Mucosa of descending colon (tissue), 3 donors: ENCODE results near the gene EYA2. TPM values are rescaled to one million over a fixed set of nuclear protein-coding genes. Genes with fewer than 3 reads are reported as not detected.

ENCODE experiments used
- ATAC-seq: fragments of 200-7000 bp; cut with Tn5 transposase; one replicate; pipeline ENCODE4 v1.9.1; 2020; ENCODE audit warnings: mild to moderate bottlenecking, moderate library complexity
- DNase-seq, 3 donors: peaks; one replicate each; pipeline ENCODE4 v3.0.0-alpha.2; 2020
- H3K36me3 ChIP-seq: fragments of 200-600 bp; one replicate; pipeline ENCODE4 v1.8.0; 2021; ENCODE audit warnings: low read depth, mild to moderate bottlenecking
- H3K4me1 ChIP-seq: fragments of 200-600 bp; one replicate; pipeline ENCODE4 v1.8.0; 2021; ENCODE audit warnings: low read depth, mild to moderate bottlenecking
- H3K4me3 ChIP-seq: fragments of 200-600 bp; one replicate; pipeline ENCODE4 v1.8.0; 2021; ENCODE audit warnings: mild to moderate bottlenecking
- H3K9me3 ChIP-seq: fragments of 200-600 bp; one replicate; pipeline ENCODE4 v1.8.0; 2021; ENCODE audit warnings: mild to moderate bottlenecking
- CTCF ChIP-seq: fragments of 200-600 bp; IDR thresholded peaks from one replicate; pipeline ENCODE4 v1.8.0; 2022; ENCODE audit warnings: antibody characterized with exemption, mild to moderate bottlenecking
- intact Hi-C, 2 donors: fragments of 100-400 bp; cut with DNase I in 1 of 2; cut with micrococcal nuclease in 1 of 2; formaldehyde crosslinking; loops; one replicate each; pipeline versions ENCODE4 v1.11.0 to v1.11.1; 2022; cut with DNase I, micrococcal nuclease
- total RNA-seq, 3 donors: library from RNA; stranded (reverse); fragmentation: NEBNext Ultra II Directional in 2 of 3; extraction: Animal tissue kit (Norgen Biotek cat#: 25700) in 2 of 3; gene quantifications; one replicate each; pipeline versions ENCODE4 v1.2.1 to v1.2.4, GENCODE V29; 2021 to 2023
- donor health status: DM: no; HTN: no; CAD: no; lungs with moderate emphysema.
- donor health status: DM: no; HTN: no; CAD: no.
- donor health status: DM: no; HTN: yes; CAD: no.

EYA2 gene
- total RNA-seq, 3 donors from 2014 or later = 14.3 to 22.3 (median 19.5) TPM

DNA sequence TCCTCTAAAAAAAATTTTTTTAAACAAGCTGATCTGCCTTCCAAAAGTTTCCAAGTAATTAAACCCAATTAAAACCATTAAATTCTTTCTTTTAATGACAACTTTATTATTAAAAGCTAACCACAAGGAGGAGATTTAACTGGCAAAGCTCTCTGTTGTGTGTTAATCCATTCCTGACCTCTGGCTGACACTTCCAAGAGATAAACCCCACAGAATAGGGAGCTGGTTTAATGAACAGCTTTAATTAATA lies 230.8 kb downstream of the EYA2 start:
- Histone ChIP-seq H3K9me3 (no peaks in the 10 kb centered on the region), H3K4me1 (no peaks in the 10 kb centered on the region), H3K4me3 (no peak overlapping the region), H3K36me3 (no peaks in the 10 kb centered on the region)
- intact Hi-C loops = no loop called here
- no peak for DNase-seq
- ATAC-seq = no peak
- TF ChIP-seq CTCF = no peak

- intact Hi-C loops = no loop called here
- ATAC-seq = no peak
- H3K9me3 ChIP-seq = no peaks in the 10 kb centered on the region
- H3K4me1 ChIP-seq = no peaks in the 10 kb centered on the region
- TF ChIP-seq CTCF = no peak
- H3K36me3 ChIP-seq = no peaks in the 10 kb centered on the region
- H3K4me3 ChIP-seq = no peak overlapping the region
- DNase-seq = no peak
Measured at GRCh38 chr20:47125758-47126591, 231.3 kb downstream of the EYA2 start.

- Histone ChIP-seq H3K36me3 (no peaks in the 10 kb centered on the region), H3K4me3 (no peak overlapping the region), H3K4me1 (no peaks in the 10 kb centered on the region), H3K9me3 (no peaks in the 10 kb centered on the region)
- DNase-seq (no peak), ATAC-seq (no peak)
- intact Hi-C loops = no loop called here
- no peak for TF ChIP-seq CTCF
Measured at GRCh38 chr20:47126709-47127108, 232.1 kb downstream of the EYA2 start.

- H3K4me1 ChIP-seq = no peaks in the 10 kb centered on the region
- H3K9me3 ChIP-seq = no peaks in the 10 kb centered on the region
- intact Hi-C loops = no loop called here
- H3K36me3 ChIP-seq = no peaks in the 10 kb centered on the region
- DNase-seq = no peak
- TF ChIP-seq CTCF = no peak
- no peak for ATAC-seq
- no peak overlapping the region for H3K4me3 ChIP-seq
Measured at GRCh38 chr20:47127546-47127945, 232.9 kb downstream of the EYA2 start.

DNA sequence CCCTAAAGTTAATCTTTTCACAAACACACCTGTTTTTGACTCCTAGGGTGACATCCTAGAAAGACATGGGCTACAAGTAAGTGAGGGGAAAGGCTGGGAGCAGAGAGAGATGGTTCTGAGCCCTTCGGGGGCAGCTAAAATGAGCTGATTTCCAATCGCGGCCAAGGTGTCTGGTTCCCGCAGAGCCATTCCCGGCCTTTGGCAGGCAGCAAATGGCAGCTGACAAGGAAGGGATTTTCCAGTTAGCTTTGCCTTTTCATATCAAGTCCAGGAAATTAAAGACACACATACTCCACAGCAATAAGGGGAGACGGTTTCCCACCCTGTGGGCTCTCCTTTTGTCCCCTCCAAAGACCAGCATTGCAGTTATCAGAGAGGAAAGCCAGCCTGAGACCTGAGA lies 233.4 kb downstream of the EYA2 start:
- no peak for ATAC-seq
- Histone ChIP-seq H3K36me3 (no peaks in the 10 kb centered on the region), H3K4me3 (no peak overlapping the region), H3K9me3 (no peaks in the 10 kb centered on the region), H3K4me1 (no peaks in the 10 kb centered on the region)
- intact Hi-C loops = no loop called here
- TF ChIP-seq CTCF = no peak
- no peak for DNase-seq

DNA sequence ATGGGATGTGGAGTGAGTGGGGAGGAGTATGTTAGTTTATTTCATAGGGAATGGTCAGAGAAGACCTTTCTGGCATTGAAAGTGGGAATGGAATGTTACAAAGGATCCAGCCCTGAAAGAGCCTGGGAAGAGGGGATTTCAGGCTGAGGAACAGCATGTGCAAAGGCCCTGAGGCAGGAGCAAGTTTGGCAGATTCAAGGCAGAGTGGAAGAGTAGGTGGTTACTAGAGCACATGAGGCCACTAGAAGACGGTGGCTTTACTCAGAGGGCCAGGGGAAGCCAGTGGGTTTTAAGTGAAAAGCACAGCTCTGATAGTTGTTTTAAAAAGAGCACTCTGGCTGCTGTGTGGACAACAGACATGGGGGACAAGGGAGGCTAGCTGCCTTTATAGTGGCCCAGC lies 234.7 kb downstream of the EYA2 start:
- no peak for DNase-seq
- Histone ChIP-seq H3K4me3 (no peak overlapping the region), H3K9me3 (no peaks in the 10 kb centered on the region), H3K4me1 (no peaks in the 10 kb centered on the region), H3K36me3 (no peaks in the 10 kb centered on the region)
- ATAC-seq = no peak
- TF ChIP-seq CTCF = no peak
- intact Hi-C loops = no loop called here
